K562 (cell line): ENCODE data around the gene PPRC1. TPM values are rescaled to one million over a fixed set of nuclear protein-coding genes. Genes with fewer than 3 reads are reported as not detected.

Source experiments
- ATAC-seq: fragments of 200-7000 bp; cut with Tn5 transposase; 3 replicates; pipeline ENCODE4 v1.9.1; 2020; ENCODE audit warnings: moderate library complexity
- BruUV-seq: library from RNA; stranded (reverse); fragments of 400-500 nt; replicated peaks from 2 replicates; lab custom pipeline; 2021; lab: Mats Ljungman, UMichigan
- CTCF ChIA-PET: fragments of 300-600 bp; formaldehyde crosslinking; extraction: SDS; loops from one replicate; lab custom pipeline; 2021; ENCODE audit warnings: low intra/inter-chr PET ratio; lab: Yijun Ruan, JAX
- POLR2A ChIA-PET: fragments of 300-600, 350-650 bp; sonication (Branson Sonifier 250); formaldehyde crosslinking; extraction: SDS; loops from one replicate; lab custom pipeline; 2021; ENCODE audit warnings: antibody characterized with exemption, inconsistent platforms; lab: Yijun Ruan, JAX
- DNase-seq, 4 experiments: peaks; one replicate each; pipeline versions ENCODE4 v3.0.0 to v3.0.0-alpha.2; 2011 to 2018; ENCODE audit warnings: low spot score in 3 of 4, mixed read lengths in 3 of 4; ENCODE audit errors: extremely low read depth in 1 of 4
- FAIRE-seq: peaks from 2 replicates; lab custom pipeline; 2011; peaks lifted over from hg19 to GRCh38; lab: Jason Lieb, UNC
- H2AFZ ChIP-seq: 2 replicates; pipeline ENCODE4 v1.6.0; 2011; ENCODE audit warnings: low read depth, low read length, control low read depth, inconsistent platforms
- H3K27ac ChIP-seq: fragments of 200-600 bp; 3 replicates; pipeline ENCODE4 v1.8.0; 2011; ENCODE audit warnings: low read depth, mild to moderate bottlenecking, control low read depth, inconsistent platforms, low read length, moderate library complexity, mixed read lengths; ENCODE audit errors: extremely low read depth
- H3K27me3 ChIP-seq, 2 experiments: fragments of 300-600 bp in 1 of 2; 2 replicates in 1 of 2; 3 replicates in 1 of 2; pipeline versions ENCODE4 v1.6.0 to v1.8.0; 2011; ENCODE audit warnings: inconsistent platforms in 2 of 2, low read length in 2 of 2, mild to moderate bottlenecking in 1 of 2, mixed read lengths in 1 of 2, moderate library complexity in 1 of 2; ENCODE audit not compliant: control insufficient read depth in 2 of 2, insufficient read depth in 2 of 2
- H3K36me3 ChIP-seq: fragments of 300-600 bp; 3 replicates; pipeline ENCODE4 v1.8.0; 2011; ENCODE audit warnings: mild to moderate bottlenecking, low read length, inconsistent platforms; ENCODE audit not compliant: control insufficient read depth, insufficient read depth
- H3K4me1 ChIP-seq, 2 experiments: fragments of 200-600 bp in 1 of 2; replicated peaks in 1 of 2; 2 replicates in 1 of 2; 3 replicates in 1 of 2; pipeline versions ENCODE4 v1.5.1 to v1.8.0; 2011; ENCODE audit warnings: inconsistent platforms in 2 of 2, low read length in 2 of 2, mild to moderate bottlenecking in 1 of 2, mixed read lengths in 1 of 2, moderate library complexity in 1 of 2; ENCODE audit not compliant: control insufficient read depth in 2 of 2, insufficient read depth in 2 of 2
- H3K4me2 ChIP-seq: 2 replicates; pipeline ENCODE4 v1.6.1; 2011; ENCODE audit warnings: low read length, control low read depth, inconsistent platforms, mixed read lengths; ENCODE audit not compliant: insufficient read depth
- H3K4me3 ChIP-seq: fragments of 200-600 bp; sonication (generic), shearing (Covaris generic); 2 replicates; pipeline ENCODE4 v1.5.1; 2016; ENCODE audit warnings: control low read depth, inconsistent platforms
- H3K79me2 ChIP-seq: fragments of 200-600 bp; 3 replicates; pipeline ENCODE4 v1.8.0; 2011; ENCODE audit warnings: low read length, inconsistent platforms; ENCODE audit not compliant: control insufficient read depth, insufficient read depth
- H3K9ac ChIP-seq, 2 experiments: 2 replicates each; pipeline versions ENCODE4 v1.6.0 to v1.6.1; 2011; ENCODE audit warnings: low read depth in 2 of 2, low read length in 2 of 2, control low read depth in 1 of 2, inconsistent platforms in 1 of 2, mild to moderate bottlenecking in 1 of 2, mixed read lengths in 1 of 2; ENCODE audit not compliant: insufficient read depth in 1 of 2
- H3K9me1 ChIP-seq: one replicate; pipeline ENCODE4 v1.6.0; 2011; ENCODE audit warnings: inconsistent platforms, mild to moderate bottlenecking, low read length, moderate library complexity; ENCODE audit not compliant: control insufficient read depth, insufficient read depth
- H3K9me3 ChIP-seq: replicated peaks from 2 replicates; pipeline ENCODE4 v1.5.1; 2011; ENCODE audit warnings: low read depth, low read length, inconsistent platforms; ENCODE audit not compliant: control insufficient read depth, insufficient read depth
- H4K20me1 ChIP-seq: replicated peaks from 2 replicates; pipeline ENCODE4 v1.6.1; 2011; ENCODE audit warnings: low read length, inconsistent platforms, mixed read lengths; ENCODE audit not compliant: control insufficient read depth, insufficient read depth
- ARID3A ChIP-seq: IDR thresholded peaks from 2 replicates; pipeline ENCODE4 v1.6.1; 2012; ENCODE audit warnings: low read depth, low read length, improper control_type of control experiment, borderline replicate concordance
- FOXP1 ChIP-seq: sonication (generic); formaldehyde crosslinking; IDR thresholded peaks from 2 replicates; pipeline ENCODE4 v1.8.0; 2022; ENCODE audit warnings: mild to moderate bottlenecking, missing genetic modification reagents
- ZNF124 ChIP-seq: sonication (generic); formaldehyde crosslinking; IDR thresholded peaks from 2 replicates; pipeline ENCODE4 v1.8.1; 2022; ENCODE audit warnings: missing genetic modification reagents
- ZNF217 ChIP-seq: sonication (generic); formaldehyde crosslinking; IDR thresholded peaks from 2 replicates; pipeline ENCODE4 v1.8.0; 2022; ENCODE audit warnings: mild to moderate bottlenecking, missing genetic modification reagents
- WGBS: fragments of 100-300 bp; shearing (Covaris generic); methylation state at CpG from one replicate; pipeline ENCODE4 v1.1.6; 2016; ENCODE audit warnings: low coverage, mixed read lengths; ENCODE audit not compliant: insufficient coverage; ENCODE audit errors: missing lambda C conversion rate; 5-methylcytosine and 5-hydroxymethylcytosine counted together
- in situ Hi-C: fragments of 300-500 bp; cut with MboI; formaldehyde crosslinking; loops from 4 replicates; pipeline ENCODE4 v1.15.0; 2018; ENCODE audit warnings: inconsistent platforms, mixed read lengths
- intact Hi-C: fragments of 100-400 bp; cut with micrococcal nuclease; formaldehyde crosslinking; loops from 2 replicates; pipeline ENCODE4 v1.14.2; 2022
- polyA plus RNA-seq, 8 experiments: library from polyadenylated mRNA; depleted of rRNA in 4 of 8; stranded (reverse) in 5 of 8; unstranded in 3 of 8; fragments of >200 nt; fragmentation: Nextera tagmentation in 2 of 8; fragmentation: Illumina TruSeq in 1 of 8; extraction: Ambion mirVana in 2 of 8; extraction: Trizol in 1 of 8; gene quantifications; 2 replicates each; pipeline versions ENCODE4 v1.2.1 to v1.2.3, GENCODE V29; 2011 to 2014; ENCODE audit warnings: inconsistent platforms in 1 of 8, missing spikeins in 1 of 8
- total RNA-seq, 7 experiments: library from RNA; depleted of rRNA in 6 of 7; stranded (reverse); fragments of >200 nt in 6 of 7; fragmentation: Illumina TruSeq in 2 of 7; extraction: Trizol in 2 of 7; gene quantifications; 2 replicates each; pipeline versions ENCODE4 v1.2.1 to v1.2.3, GENCODE V29; 2011 to 2021; ENCODE audit warnings: low replicate concordance in 1 of 7

Gene PPRC1
- total and polyA plus RNA-seq, 9 of the 15 experiments (the other 6 are each of a cell fraction or from before 2014, with no cell fraction given) = 8.5 to 47.1 (median 16.2) TPM

- TF ChIP-seq ZNF124 (CRISPR knock-in tag) = peak; percentile 100
Observed at GRCh38 chr10:102191956-102192355, 59.1 kb downstream of the PPRC1 start (continued).

- POLR2A ChIA-PET = no interaction called here
- H2AFZ ChIP-seq = no peak overlapping the region
- H3K36me3 ChIP-seq = no peaks in the 10 kb centered on the region
- H3K9me1 ChIP-seq = no peaks in the 10 kb centered on the region
- no peaks in the 10 kb centered on the region for H3K79me2 ChIP-seq
- H3K27ac ChIP-seq = no peak overlapping the region
- intact Hi-C loops = no loop called here
- TF ChIP-seq ARID3A (no peak), FOXP1 (CRISPR knock-in tag) (no peak), ZNF217 (CRISPR knock-in tag) (no peak)
- in situ Hi-C loops = no loop called here
- ATAC-seq (no peak), DNase-seq (no peak), FAIRE-seq (no peak)
- no peaks in the 10 kb centered on the region for H3K4me1 ChIP-seq
- no peaks in the 10 kb centered on the region for H4K20me1 ChIP-seq
- BruUV-seq = no TSS peak
- CTCF ChIA-PET = no interaction called here
- H3K9ac ChIP-seq = no peak overlapping the region
- 8% methylated on average over 6 of the region's 6 CpGs for WGBS
- peaks cover 6% of the 10 kb centered on the region for H3K9me3 ChIP-seq
- H3K4me2 ChIP-seq = no peak overlapping the region
- H3K4me3 ChIP-seq = no peak overlapping the region
- H3K27me3 ChIP-seq = peaks cover 0 to 2% of the 10 kb centered on the region in 2 experiments; a peak in 1 of 5 replicates
Observed at GRCh38 chr10:102195296-102195870, 62.5 kb downstream of the PPRC1 start.
